Activated CD4-positive, alpha-beta T cell treated with anti-CD3 and anti-CD28 coated beads, Interleukin-2, amount 10 ng/mL, durations not matched to agents 7 days and 5 days (primary cell): ENCODE data around the gene TMEFF2. TPM values are rescaled to one million over a fixed set of nuclear protein-coding genes. Genes with fewer than 3 reads are reported as not detected.

ENCODE experiments used
- CTCF ChIA-PET: fragments of 350-600 bp; sonication (Branson Sonifier 250); formaldehyde crosslinking; loops from one replicate; lab custom pipeline; 2021; ENCODE audit warnings: antibody characterized with exemption; lab: Charles Lee
- POLR2A ChIA-PET: fragments of 350-600 bp; sonication (Branson Sonifier 250); formaldehyde crosslinking; loops from one replicate; lab custom pipeline; 2021; ENCODE audit warnings: antibody characterized with exemption; lab: Charles Lee
- DNase-seq: peaks from one replicate; pipeline ENCODE4 v3.0.0-alpha.2; 2020
- H3K27ac Mint-ChIP-seq: one replicate; pipeline ENCODE4 v1.8.0; 2021; ENCODE audit warnings: mild to moderate bottlenecking, moderate library complexity, mixed read lengths
- H3K27me3 Mint-ChIP-seq: one replicate; pipeline ENCODE4 v1.8.0; 2021; ENCODE audit warnings: mixed read lengths
- H3K36me3 Mint-ChIP-seq: one replicate; pipeline ENCODE4 v1.8.0; 2021; ENCODE audit warnings: low read depth, mixed read lengths
- H3K4me1 Mint-ChIP-seq: one replicate; pipeline ENCODE4 v1.8.0; 2021; ENCODE audit warnings: mixed read lengths
- H3K4me3 Mint-ChIP-seq: one replicate; pipeline ENCODE4 v1.8.0; 2021; ENCODE audit warnings: mild to moderate bottlenecking, moderate library complexity, mixed read lengths
- H3K9me3 Mint-ChIP-seq: one replicate; pipeline ENCODE4 v1.8.0; 2021; ENCODE audit warnings: mixed read lengths
- total RNA-seq, 2 experiments: library from RNA; stranded (reverse); gene quantifications; one replicate each; pipeline ENCODE4 v1.2.3, GENCODE V29; 2021

TMEFF2 gene
- total RNA-seq, 2 experiments from 2014 or later: not detected

DNA sequence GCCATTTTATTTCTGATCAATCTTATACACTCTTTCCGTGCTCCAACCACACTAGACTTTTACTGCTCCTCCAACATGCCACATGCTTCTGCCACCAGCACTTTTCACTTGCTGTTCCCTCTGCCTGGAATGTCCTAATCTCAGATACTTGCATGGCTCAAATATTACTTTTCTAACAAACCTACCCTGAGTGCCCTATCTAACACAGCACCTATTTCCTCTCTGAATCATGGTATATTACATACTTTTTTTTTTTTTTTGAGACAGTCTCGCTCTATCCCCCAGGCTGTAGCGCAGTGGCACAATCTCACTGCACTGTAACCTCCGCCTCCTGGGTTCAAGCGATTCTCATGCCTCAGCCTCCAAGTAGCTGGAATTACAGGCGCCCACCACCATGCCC is 181.5 kb downstream of the TMEFF2 start:
- DNase-seq: no peak

GRCh38 chr2:192011196-192011595 is 183.5 kb downstream of the TMEFF2 start:
- H3K27ac Mint-ChIP-seq: no peak overlapping the region
- no peak for DNase-seq
- H3K9me3 Mint-ChIP-seq: no peaks in the 10 kb centered on the region
- H3K4me3 Mint-ChIP-seq: no peak overlapping the region
- H3K4me1 Mint-ChIP-seq: no peaks in the 10 kb centered on the region
- ChIA-PET POLR2A (no interaction called here), CTCF (interaction anchor here (0.6 to 1.2 kb wide), 2 partner anchors 11 to 522 kb away, joined by 3 to 5 read pairs; no protein-coding TSS in a partner anchor)
- peaks cover 11% of the 10 kb centered on the region for H3K27me3 Mint-ChIP-seq
- no peaks in the 10 kb centered on the region for H3K36me3 Mint-ChIP-seq

More for the DNA sequence above, 181.5 kb downstream of the TMEFF2 start:
- Mint-ChIP-seq H3K4me3 (no peak overlapping the region), H3K36me3 (no peaks in the 10 kb centered on the region), H3K4me1 (no peaks in the 10 kb centered on the region), H3K27ac (no peak overlapping the region), H3K9me3 (no peaks in the 10 kb centered on the region), H3K27me3 (peaks cover 13% of the 10 kb centered on the region)
- CTCF ChIA-PET: interaction anchor here (0.5 kb wide), 1 partner anchor 12 kb away, joined by 3 read pairs; no protein-coding TSS in a partner anchor
- POLR2A ChIA-PET: no interaction called here

GRCh38 chr2:192010073-192010472 is 184.7 kb downstream of the TMEFF2 start:
- CTCF ChIA-PET: interaction anchor here (1.2 kb wide), 1 partner anchor 12 kb away, joined by 5 read pairs; no protein-coding TSS in a partner anchor
- Mint-ChIP-seq H3K36me3 (no peaks in the 10 kb centered on the region), H3K9me3 (no peaks in the 10 kb centered on the region), H3K4me3 (no peak overlapping the region), H3K27me3 (peaks cover 11% of the 10 kb centered on the region), H3K27ac (no peak overlapping the region), H3K4me1 (no peaks in the 10 kb centered on the region)
- DNase-seq: no peak
- POLR2A ChIA-PET: no interaction called here

DNA sequence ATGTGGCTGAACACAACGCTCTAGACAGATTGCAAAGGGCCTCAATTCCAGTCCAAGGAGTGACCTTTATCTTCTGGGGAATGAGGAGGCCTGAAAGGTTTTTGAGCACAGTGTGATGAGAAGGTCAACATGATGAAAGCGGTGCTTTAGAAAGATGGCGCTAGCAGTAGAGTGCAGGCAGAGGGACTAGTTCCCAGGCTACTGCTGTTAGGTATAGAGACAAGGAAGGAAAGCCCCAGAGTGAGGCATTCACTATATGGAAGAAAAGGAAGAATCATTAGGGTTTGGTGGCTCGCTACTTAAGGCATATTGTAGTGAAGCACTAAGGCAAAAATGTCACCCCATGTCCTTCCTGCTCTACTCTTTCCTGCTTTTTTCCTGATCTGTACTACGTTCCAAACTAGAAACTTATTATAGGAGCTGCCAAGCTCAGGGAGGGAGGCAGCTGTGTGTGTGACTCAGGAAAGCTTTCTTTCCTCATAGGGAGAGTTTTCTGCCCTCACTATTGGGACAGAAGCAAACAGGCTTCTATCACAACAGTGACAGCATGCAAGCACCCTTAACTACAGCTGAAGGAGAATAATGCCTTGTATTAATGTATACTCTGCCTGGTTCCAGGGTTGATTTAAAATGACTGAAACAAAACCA is 187.0 kb downstream of the TMEFF2 start:
- no peak for DNase-seq
- peaks cover 9% of the 10 kb centered on the region for H3K27me3 Mint-ChIP-seq
- no peaks in the 10 kb centered on the region for H3K36me3 Mint-ChIP-seq
- CTCF ChIA-PET: no interaction called here
- H3K27ac Mint-ChIP-seq: no peak overlapping the region
- POLR2A ChIA-PET: no interaction called here
- H3K9me3 Mint-ChIP-seq: no peaks in the 10 kb centered on the region
- no peak overlapping the region for H3K4me3 Mint-ChIP-seq
- no peaks in the 10 kb centered on the region for H3K4me1 Mint-ChIP-seq

DNA sequence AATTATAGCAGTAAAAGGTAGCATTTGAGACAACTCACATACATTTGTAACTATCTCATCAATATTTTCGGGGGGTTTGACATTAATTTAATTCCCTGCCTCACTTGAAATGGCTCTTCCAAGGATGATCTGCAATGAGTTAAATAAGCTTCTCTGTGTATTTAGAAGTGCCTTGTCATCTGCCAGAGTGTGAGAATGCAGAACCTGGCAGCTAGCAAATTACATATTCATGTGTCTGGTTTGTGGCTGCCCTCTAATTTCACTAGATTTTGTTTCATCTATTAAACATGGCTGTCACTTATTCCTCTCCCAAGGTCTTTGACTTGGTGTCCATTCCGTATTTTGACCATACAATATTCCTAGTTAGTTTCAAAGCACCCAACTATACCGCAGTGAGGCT is 189.5 kb downstream of the TMEFF2 start:
- Mint-ChIP-seq H3K9me3 (no peaks in the 10 kb centered on the region), H3K4me1 (no peaks in the 10 kb centered on the region), H3K27ac (no peak overlapping the region), H3K36me3 (no peaks in the 10 kb centered on the region), H3K27me3 (peaks cover 8% of the 10 kb centered on the region), H3K4me3 (no peak overlapping the region)
- POLR2A ChIA-PET: no interaction called here
- DNase-seq: no peak
- CTCF ChIA-PET: no interaction called here

DNA sequence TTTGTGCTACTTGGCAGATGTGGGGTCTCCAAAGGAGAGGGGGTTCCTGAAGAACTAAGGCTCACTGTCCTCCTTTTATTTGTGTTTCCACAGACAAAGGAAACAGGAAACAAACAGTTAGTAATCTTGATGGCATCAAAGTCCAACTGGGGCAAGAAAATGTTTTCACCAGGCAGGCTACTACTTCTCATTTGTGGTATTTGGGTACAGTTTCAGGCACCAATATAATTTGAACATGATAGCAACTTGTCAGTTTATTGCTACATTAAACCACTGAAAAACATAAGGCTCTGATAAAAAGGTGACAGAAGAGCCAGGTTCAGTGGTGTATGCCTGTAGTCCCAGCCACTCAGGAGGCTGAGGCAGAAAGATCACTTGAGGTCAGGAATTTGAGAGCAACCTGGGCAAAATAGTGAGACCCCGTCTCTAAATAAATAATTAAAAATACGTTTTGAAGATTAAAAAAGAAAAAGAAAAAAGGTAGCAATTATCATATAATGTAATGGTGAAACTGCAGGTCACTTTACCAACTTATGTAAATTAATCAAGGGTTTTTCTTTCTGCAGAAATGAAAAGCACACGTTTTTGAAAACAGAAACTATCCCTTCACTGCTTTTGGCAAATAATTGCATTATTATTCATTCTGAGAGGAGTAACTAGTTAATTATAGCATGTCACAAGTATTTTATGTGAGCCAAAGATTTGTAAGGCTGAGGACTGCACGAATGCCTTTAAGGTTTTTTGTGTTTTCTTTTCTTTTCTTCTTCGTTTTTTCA is 190.4 kb downstream of the TMEFF2 start:
- Mint-ChIP-seq H3K4me3 (no peak overlapping the region), H3K4me1 (no peaks in the 10 kb centered on the region), H3K9me3 (no peaks in the 10 kb centered on the region), H3K36me3 (no peaks in the 10 kb centered on the region), H3K27ac (no peak overlapping the region), H3K27me3 (peaks cover 6% of the 10 kb centered on the region)
- DNase-seq: no peak
- ChIA-PET CTCF (no interaction called here), POLR2A (no interaction called here)

DNA sequence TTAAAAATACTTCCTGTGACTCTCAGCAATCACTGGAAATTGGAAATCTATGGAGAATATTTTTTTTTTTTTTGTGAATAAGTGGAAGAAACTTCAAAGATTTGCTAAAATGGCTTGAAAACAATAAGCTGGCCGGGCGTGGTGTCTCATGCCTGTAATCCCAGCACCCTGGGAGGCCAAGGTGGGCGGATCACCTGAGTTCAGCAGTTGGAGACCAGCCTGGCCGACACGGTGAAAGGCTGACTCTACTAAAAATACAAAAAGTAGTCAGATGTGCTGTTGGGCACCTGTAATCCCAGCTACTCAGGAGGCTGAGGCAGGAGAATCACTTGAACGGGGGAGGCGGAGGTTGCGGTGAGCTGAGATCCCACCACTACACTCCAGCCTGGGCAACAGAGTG is 192.3 kb downstream of the TMEFF2 start:
- Mint-ChIP-seq H3K27me3 (peaks cover 3% of the 10 kb centered on the region), H3K27ac (no peak overlapping the region), H3K9me3 (no peaks in the 10 kb centered on the region), H3K4me3 (no peak overlapping the region), H3K4me1 (no peaks in the 10 kb centered on the region), H3K36me3 (no peaks in the 10 kb centered on the region)
- CTCF ChIA-PET: interaction anchor here (0.7 kb wide), 1 partner anchor 195 kb away, joined by 3 read pairs; no protein-coding TSS in a partner anchor
- no peak for DNase-seq
- POLR2A ChIA-PET: no interaction called here

- DNase-seq: no peak
- Mint-ChIP-seq H3K4me3 (no peak overlapping the region), H3K4me1 (no peaks in the 10 kb centered on the region), H3K27ac (no peak overlapping the region), H3K36me3 (no peaks in the 10 kb centered on the region), H3K27me3 (peaks cover 3% of the 10 kb centered on the region), H3K9me3 (no peaks in the 10 kb centered on the region)
- POLR2A ChIA-PET: no interaction called here
- CTCF ChIA-PET: interaction anchor here (0.5 to 1.1 kb wide), 3 partner anchors 12 to 1339 kb away, joined by 3 to 4 read pairs (median 4); no protein-coding TSS in a partner anchor
These were observed 194.3 kb downstream of the TMEFF2 start for GRCh38 chr2:192000196-192000980.

GRCh38 chr2:191999101-191999841 is 195.5 kb downstream of the TMEFF2 start:
- no peak overlapping the region for H3K27ac Mint-ChIP-seq
- H3K4me3 Mint-ChIP-seq: no peak overlapping the region
- H3K27me3 Mint-ChIP-seq: peaks cover 3% of the 10 kb centered on the region
- no peak for DNase-seq
- ChIA-PET CTCF (no interaction called here), POLR2A (no interaction called here)
- H3K36me3 Mint-ChIP-seq: no peaks in the 10 kb centered on the region
- H3K4me1 Mint-ChIP-seq: no peaks in the 10 kb centered on the region
- H3K9me3 Mint-ChIP-seq: no peaks in the 10 kb centered on the region

DNA sequence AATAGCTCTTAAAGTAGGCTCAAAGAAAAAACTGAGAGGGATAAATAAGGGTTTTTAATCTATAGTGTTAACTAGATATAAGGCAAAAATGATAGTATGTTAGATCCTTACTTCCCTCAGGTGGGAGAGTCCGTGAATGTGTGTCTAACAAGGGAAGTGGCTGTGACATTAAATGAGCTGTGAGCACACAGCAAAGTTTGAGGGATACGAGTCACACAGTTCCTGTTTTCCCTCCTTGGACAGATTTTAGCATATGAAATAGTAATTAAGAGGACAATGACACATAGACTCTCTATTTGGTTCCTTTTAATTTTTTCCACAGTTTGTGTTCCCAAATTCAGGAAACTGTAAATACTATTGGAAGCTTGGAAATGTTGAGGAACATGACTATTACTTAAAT is 199.4 kb downstream of the TMEFF2 start:
- H3K4me3 Mint-ChIP-seq: no peak overlapping the region
- H3K9me3 Mint-ChIP-seq: no peaks in the 10 kb centered on the region
- H3K36me3 Mint-ChIP-seq: no peaks in the 10 kb centered on the region
- no peaks in the 10 kb centered on the region for H3K4me1 Mint-ChIP-seq
- no peak for DNase-seq
- CTCF ChIA-PET: no interaction called here
- H3K27ac Mint-ChIP-seq: no peak overlapping the region
- POLR2A ChIA-PET: no interaction called here
- peaks cover 2% of the 10 kb centered on the region for H3K27me3 Mint-ChIP-seq

GRCh38 chr2:191994749-191995148 is 200.0 kb downstream of the TMEFF2 start:
- H3K4me3 Mint-ChIP-seq: no peak overlapping the region
- DNase-seq: no peak
- CTCF ChIA-PET: no interaction called here
- no peaks in the 10 kb centered on the region for H3K4me1 Mint-ChIP-seq
- POLR2A ChIA-PET: interaction anchor here (0.7 kb wide), 1 partner anchor 378 kb away, joined by 7 read pairs; no protein-coding TSS in a partner anchor
- no peak overlapping the region for H3K27ac Mint-ChIP-seq
- H3K36me3 Mint-ChIP-seq: no peaks in the 10 kb centered on the region
- peaks cover 2% of the 10 kb centered on the region for H3K27me3 Mint-ChIP-seq
- no peaks in the 10 kb centered on the region for H3K9me3 Mint-ChIP-seq

DNA sequence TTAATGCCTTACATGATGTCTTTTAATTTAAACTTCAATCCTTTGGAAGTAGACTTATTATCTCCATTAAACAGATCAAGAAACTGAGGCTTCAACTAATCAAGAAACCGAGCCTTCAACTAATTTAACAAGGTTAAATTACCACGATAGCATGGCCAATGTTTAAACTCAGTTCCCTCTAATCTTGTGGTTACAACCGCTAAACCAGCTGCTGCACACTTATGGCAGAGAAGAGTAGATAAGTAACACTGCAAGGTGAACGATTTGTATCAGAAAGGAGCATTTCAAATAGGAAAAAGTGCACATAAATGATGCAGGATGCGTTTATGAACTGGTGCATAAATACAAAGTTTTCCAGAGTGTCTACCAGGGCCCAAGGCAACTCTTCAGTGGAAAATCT is 203.3 kb downstream of the TMEFF2 start:
- Mint-ChIP-seq H3K27me3 (no peaks in the 10 kb centered on the region), H3K9me3 (no peaks in the 10 kb centered on the region), H3K27ac (no peak overlapping the region), H3K4me3 (no peak overlapping the region), H3K4me1 (no peaks in the 10 kb centered on the region), H3K36me3 (no peaks in the 10 kb centered on the region)
- CTCF ChIA-PET: no interaction called here
- POLR2A ChIA-PET: no interaction called here
- no peak for DNase-seq
